Measurements from ENCODE around the gene SPATC1L. TPM values are rescaled to one million over a fixed set of nuclear protein-coding genes. Genes with fewer than 3 reads are reported as not detected.

Gene SPATC1L
- polyA plus RNA-seq, 2 of the 4 experiments (the other 2 are of a cell fraction) = 0.14 TPM; not detected in 1

- TF ChIP-seq HMGXB4 (CRISPR knock-in tag; IDR thresholded peaks at IDR 0.05; ENCODE audit: borderline replicate concordance) (no peak), FOXS1 (CRISPR knock-in tag; IDR thresholded peaks at IDR 0.05) (no peak), MAFK (IDR thresholded peaks at IDR 0.05; ENCODE audit: partially characterized antibody) (no peak), CHD2 (IDR thresholded peaks at IDR 0.05; ENCODE audit: low read length, partially characterized antibody) (no peak), RARB (CRISPR knock-in tag; IDR thresholded peaks at IDR 0.05) (no peak), USF2 (IDR thresholded peaks at IDR 0.05) (no peak), FOSL2 (IDR thresholded peaks at IDR 0.05) (no peak), FOSL2 (CRISPR knock-in tag; IDR thresholded peaks at IDR 0.05) (no peak), TP53 (CRISPR knock-in tag; IDR thresholded peaks at IDR 0.05) (no peak), CBX2 (IDR thresholded peaks at IDR 0.05; ENCODE audit: borderline replicate concordance, low read depth) (no peak), MAZ (IDR thresholded peaks at IDR 0.05; ENCODE audit: borderline replicate concordance, low read depth, low read length) (no peak), E2F6 (IDR thresholded peaks at IDR 0.05; ENCODE audit: borderline replicate concordance, low read depth) (peak; percentile 71), MAX (IDR thresholded peaks at IDR 0.05) (peak; percentile 89), CHD4 (IDR thresholded peaks at IDR 0.05; ENCODE audit: borderline replicate concordance) (no peak), CEBPB (IDR thresholded peaks at IDR 0.05) (no peak), SREBF2 (IDR thresholded peaks at IDR 0.05) (no peak), EHF (CRISPR knock-in tag; IDR thresholded peaks at IDR 0.05) (no peak), HDAC2 (IDR thresholded peaks at IDR 0.05) (no peak), PHF8 (IDR thresholded peaks at IDR 0.05; ENCODE audit: borderline replicate concordance, low read depth) (peak; percentile 54; the same call in 1 of the 2 replicates), FOSB (CRISPR knock-in tag; IDR thresholded peaks at IDR 0.05) (no peak), EHMT2 (IDR thresholded peaks at IDR 0.05; ENCODE audit: low read depth) (no peak), ZNF302 (CRISPR knock-in tag; IDR thresholded peaks at IDR 0.05) (no peak), JUNB (IDR thresholded peaks at IDR 0.05) (no peak), CTCF (IDR thresholded peaks at IDR 0.05) (peak; percentile 42), ESRRA (IDR thresholded peaks at IDR 0.05; ENCODE audit: borderline replicate concordance, low read length) (no peak), SMC3 (IDR thresholded peaks at IDR 0.05) (no peak), HOXB5 (CRISPR knock-in tag; IDR thresholded peaks at IDR 0.05) (no peak)
Observed at GRCh38 chr21:46229133-46229922, 45.1 kb upstream of the SPATC1L start (continued).
